H1 (cell line): ENCODE data around the gene EPHA6. TPM values are rescaled to one million over a fixed set of nuclear protein-coding genes. Genes with fewer than 3 reads are reported as not detected.

Experiments
- SAP30 ChIP-seq: fragments of 300-600 bp; sonication (generic); IDR thresholded peaks from 2 replicates; pipeline ENCODE4 v1.7.1; 2012; ENCODE audit warnings: low read length, moderate library complexity, mild to moderate bottlenecking, inconsistent platforms; ENCODE audit not compliant: insufficient read depth, insufficient replicate concordance
- polyA plus RNA-seq, 7 experiments: library from polyadenylated mRNA; depleted of rRNA in 3 of 7; stranded (reverse) in 5 of 7; unstranded in 2 of 7; fragments of >200 nt in 5 of 7; fragments of 200-250 nt in 2 of 7; gene quantifications; 1 replicate in 5 of 7; 2 replicates in 1 of 7; 4 replicates in 1 of 7; pipeline versions ENCODE4 v1.2.1 to v1.2.3, GENCODE V29; 2011 to 2013; ENCODE audit warnings: missing spikeins in 2 of 7, mixed read lengths in 2 of 7
- total RNA-seq: library from RNA; stranded (reverse); fragmentation: NEBNext Ultra II Directional; extraction: Animal tissue kit (Norgen Biotek cat#: 25700); gene quantifications from 2 replicates; pipeline ENCODE4 v1.2.1, GENCODE V29; 2021
- TF ChIP-seq, protein P1 (sequence below): fragments of 300-600 bp; sonication (generic); IDR thresholded peaks from 2 replicates; pipeline ENCODE4 v1.7.1; 2012; ENCODE audit warnings: low read length, moderate library complexity, mild to moderate bottlenecking, inconsistent platforms; ENCODE audit not compliant: insufficient replicate concordance

EPHA6 gene
- total and polyA plus RNA-seq, 2 of the 8 experiments (the other 6 are each of a cell fraction or from before 2014, with no cell fraction given), result 0.83 to 3.2 TPM

DNA sequence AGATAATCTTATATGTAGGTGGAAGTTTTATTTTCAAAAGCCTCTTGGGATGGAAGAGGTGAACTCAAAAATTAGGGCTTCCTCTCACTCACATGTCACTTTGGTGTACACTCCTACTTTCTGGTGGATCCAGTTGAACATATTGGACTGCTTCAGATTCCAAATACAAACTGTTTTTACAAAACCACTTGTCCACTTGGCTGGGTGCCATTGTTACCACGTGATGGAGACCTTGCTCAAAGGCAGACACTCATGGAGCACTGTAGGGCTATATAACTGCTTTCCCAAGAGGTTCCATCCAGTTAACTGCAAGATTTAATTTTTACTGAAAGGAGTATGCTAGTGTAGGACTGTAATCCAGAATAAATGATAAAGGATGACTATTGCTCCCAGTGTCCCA is 307.0 kb downstream of the EPHA6 start (continued):
- TF ChIP-seq, protein P1, sequence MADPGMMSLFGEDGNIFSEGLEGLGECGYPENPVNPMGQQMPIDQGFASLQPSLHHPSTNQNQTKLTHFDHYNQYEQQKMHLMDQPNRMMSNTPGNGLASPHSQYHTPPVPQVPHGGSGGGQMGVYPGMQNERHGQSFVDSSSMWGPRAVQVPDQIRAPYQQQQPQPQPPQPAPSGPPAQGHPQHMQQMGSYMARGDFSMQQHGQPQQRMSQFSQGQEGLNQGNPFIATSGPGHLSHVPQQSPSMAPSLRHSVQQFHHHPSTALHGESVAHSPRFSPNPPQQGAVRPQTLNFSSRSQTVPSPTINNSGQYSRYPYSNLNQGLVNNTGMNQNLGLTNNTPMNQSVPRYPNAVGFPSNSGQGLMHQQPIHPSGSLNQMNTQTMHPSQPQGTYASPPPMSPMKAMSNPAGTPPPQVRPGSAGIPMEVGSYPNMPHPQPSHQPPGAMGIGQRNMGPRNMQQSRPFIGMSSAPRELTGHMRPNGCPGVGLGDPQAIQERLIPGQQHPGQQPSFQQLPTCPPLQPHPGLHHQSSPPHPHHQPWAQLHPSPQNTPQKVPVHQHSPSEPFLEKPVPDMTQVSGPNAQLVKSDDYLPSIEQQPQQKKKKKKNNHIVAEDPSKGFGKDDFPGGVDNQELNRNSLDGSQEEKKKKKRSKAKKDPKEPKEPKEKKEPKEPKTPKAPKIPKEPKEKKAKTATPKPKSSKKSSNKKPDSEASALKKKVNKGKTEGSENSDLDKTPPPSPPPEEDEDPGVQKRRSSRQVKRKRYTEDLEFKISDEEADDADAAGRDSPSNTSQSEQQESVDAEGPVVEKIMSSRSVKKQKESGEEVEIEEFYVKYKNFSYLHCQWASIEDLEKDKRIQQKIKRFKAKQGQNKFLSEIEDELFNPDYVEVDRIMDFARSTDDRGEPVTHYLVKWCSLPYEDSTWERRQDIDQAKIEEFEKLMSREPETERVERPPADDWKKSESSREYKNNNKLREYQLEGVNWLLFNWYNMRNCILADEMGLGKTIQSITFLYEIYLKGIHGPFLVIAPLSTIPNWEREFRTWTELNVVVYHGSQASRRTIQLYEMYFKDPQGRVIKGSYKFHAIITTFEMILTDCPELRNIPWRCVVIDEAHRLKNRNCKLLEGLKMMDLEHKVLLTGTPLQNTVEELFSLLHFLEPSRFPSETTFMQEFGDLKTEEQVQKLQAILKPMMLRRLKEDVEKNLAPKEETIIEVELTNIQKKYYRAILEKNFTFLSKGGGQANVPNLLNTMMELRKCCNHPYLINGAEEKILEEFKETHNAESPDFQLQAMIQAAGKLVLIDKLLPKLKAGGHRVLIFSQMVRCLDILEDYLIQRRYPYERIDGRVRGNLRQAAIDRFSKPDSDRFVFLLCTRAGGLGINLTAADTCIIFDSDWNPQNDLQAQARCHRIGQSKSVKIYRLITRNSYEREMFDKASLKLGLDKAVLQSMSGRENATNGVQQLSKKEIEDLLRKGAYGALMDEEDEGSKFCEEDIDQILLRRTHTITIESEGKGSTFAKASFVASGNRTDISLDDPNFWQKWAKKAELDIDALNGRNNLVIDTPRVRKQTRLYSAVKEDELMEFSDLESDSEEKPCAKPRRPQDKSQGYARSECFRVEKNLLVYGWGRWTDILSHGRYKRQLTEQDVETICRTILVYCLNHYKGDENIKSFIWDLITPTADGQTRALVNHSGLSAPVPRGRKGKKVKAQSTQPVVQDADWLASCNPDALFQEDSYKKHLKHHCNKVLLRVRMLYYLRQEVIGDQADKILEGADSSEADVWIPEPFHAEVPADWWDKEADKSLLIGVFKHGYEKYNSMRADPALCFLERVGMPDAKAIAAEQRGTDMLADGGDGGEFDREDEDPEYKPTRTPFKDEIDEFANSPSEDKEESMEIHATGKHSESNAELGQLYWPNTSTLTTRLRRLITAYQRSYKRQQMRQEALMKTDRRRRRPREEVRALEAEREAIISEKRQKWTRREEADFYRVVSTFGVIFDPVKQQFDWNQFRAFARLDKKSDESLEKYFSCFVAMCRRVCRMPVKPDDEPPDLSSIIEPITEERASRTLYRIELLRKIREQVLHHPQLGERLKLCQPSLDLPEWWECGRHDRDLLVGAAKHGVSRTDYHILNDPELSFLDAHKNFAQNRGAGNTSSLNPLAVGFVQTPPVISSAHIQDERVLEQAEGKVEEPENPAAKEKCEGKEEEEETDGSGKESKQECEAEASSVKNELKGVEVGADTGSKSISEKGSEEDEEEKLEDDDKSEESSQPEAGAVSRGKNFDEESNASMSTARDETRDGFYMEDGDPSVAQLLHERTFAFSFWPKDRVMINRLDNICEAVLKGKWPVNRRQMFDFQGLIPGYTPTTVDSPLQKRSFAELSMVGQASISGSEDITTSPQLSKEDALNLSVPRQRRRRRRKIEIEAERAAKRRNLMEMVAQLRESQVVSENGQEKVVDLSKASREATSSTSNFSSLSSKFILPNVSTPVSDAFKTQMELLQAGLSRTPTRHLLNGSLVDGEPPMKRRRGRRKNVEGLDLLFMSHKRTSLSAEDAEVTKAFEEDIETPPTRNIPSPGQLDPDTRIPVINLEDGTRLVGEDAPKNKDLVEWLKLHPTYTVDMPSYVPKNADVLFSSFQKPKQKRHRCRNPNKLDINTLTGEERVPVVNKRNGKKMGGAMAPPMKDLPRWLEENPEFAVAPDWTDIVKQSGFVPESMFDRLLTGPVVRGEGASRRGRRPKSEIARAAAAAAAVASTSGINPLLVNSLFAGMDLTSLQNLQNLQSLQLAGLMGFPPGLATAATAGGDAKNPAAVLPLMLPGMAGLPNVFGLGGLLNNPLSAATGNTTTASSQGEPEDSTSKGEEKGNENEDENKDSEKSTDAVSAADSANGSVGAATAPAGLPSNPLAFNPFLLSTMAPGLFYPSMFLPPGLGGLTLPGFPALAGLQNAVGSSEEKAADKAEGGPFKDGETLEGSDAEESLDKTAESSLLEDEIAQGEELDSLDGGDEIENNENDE, result no peak
- TF ChIP-seq SAP30, result no peak
